ENCODE data around the gene RASSF4. TPM values are rescaled to one million over a fixed set of nuclear protein-coding genes. Genes with fewer than 3 reads are reported as not detected.
A peak's percentile ranks its signal among the peaks of the same experiment; 100 is the strongest.

The RASSF4 gene
- total and polyA plus RNA-seq, 4 experiments from 2014 or later = 0.08 to 1.8 (median 0.92) TPM

DNA sequence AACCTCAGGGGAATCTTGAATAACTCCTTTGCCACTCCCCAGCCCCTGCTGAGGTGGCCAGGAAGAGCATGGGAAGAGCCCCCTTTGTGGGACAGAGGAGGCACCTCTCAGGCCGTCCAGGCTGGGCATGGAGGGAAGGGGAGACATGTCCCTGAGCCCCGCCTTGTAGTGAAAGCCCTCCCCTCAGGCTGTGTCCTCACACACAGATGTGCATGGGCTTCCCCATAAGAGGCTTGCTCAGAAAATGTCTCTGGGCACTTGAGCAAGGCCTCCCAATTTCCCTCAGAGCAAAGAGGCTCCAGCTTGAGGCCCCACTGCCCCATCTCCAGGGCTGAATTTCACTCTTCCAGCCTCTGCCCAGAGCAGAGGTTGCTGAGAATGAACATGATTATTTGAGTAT is 44.7 kb upstream of the RASSF4 start:
- Mint-ChIP-seq H3K27ac (no peak overlapping the region), H3K36me3 (no peaks in the 10 kb centered on the region), H3K27me3 (peaks cover 3 to 4% of the 10 kb centered on the region in 2 donors), H3K4me1 (peaks cover 7 to 17% (median 13%) of the 10 kb centered on the region in 4 donors), H3K9me3 (no peaks in the 10 kb centered on the region), H3K4me3 (no peak overlapping the region)
- intact Hi-C loops (cut with micrococcal nuclease) = no loop called here
- POLR2A ChIA-PET (ENCODE audit: partially characterized antibody) = no interaction called here
- Histone ChIP-seq H3K27me3 (ENCODE audit: insufficient read depth, low read length) (no peaks in the 10 kb centered on the region), H3K36me3 (ENCODE audit: insufficient read depth, low read length) (no peaks in the 10 kb centered on the region), H3K4me3 (ENCODE audit: low read length in 2 of 2) (no peak overlapping the region), H3K4me1 (ENCODE audit: insufficient read depth, low read length) (peaks cover 15% of the 10 kb centered on the region), H3K9me3 (ENCODE audit: control insufficient read depth in 1 of 2, low read length in 2 of 2) (no peaks in the 10 kb centered on the region), H3K27ac (ENCODE audit: low read depth, low read length) (no peak overlapping the region)
- no peak for DNase-seq
- CTCF ChIA-PET (ENCODE audit: partially characterized antibody) = interaction anchor here (1.7 kb wide), 1 partner anchor 18 kb away, joined by 4 read pairs; no protein-coding TSS in a partner anchor

DNA sequence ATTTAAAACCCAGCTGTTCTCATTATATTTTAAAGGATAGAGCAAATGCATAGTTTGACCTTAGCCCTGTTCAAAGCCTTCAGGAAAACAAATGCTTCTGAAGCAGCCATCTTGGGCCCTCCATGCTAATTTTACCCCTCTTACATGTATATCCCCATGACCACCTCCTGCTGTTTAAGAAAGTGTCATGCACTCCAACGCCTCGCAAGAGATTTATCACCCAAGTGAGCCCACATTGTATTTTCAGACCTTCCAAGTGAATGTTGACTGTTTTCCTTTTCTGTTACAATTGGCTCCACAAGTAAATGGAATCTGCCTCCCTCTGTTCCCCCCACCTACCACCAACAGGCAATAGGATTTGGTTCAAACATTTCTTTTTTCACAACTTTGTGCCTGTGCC is 43.2 kb upstream of the RASSF4 start:
- intact Hi-C loops (cut with micrococcal nuclease) = no loop called here
- H3K9me3 ChIP-seq (ENCODE audit: control insufficient read depth in 1 of 2, low read length in 2 of 2) = no peaks in the 10 kb centered on the region
- peak overlapping the region in 1 of 7 donors; percentile 10 for H3K27ac Mint-ChIP-seq
- peaks cover 15% of the 10 kb centered on the region for H3K4me1 ChIP-seq (ENCODE audit: insufficient read depth, low read length)
- no peak for DNase-seq
- H3K36me3 ChIP-seq (ENCODE audit: insufficient read depth, low read length) = no peaks in the 10 kb centered on the region
- ChIA-PET CTCF (ENCODE audit: partially characterized antibody) (interaction anchor here (1.7 kb wide), 1 partner anchor 16 kb away, joined by 4 read pairs; no protein-coding TSS in a partner anchor), POLR2A (ENCODE audit: partially characterized antibody) (no interaction called here)
- no peaks in the 10 kb centered on the region for H3K36me3 Mint-ChIP-seq
- H3K27ac ChIP-seq (ENCODE audit: low read depth, low read length) = no peak overlapping the region
- peaks cover 3 to 4% of the 10 kb centered on the region in 2 donors for H3K27me3 Mint-ChIP-seq
- no peak overlapping the region for H3K4me3 Mint-ChIP-seq
- H3K4me3 ChIP-seq (ENCODE audit: low read length in 2 of 2) = no peak overlapping the region
- no peaks in the 10 kb centered on the region for H3K9me3 Mint-ChIP-seq
- H3K27me3 ChIP-seq (ENCODE audit: insufficient read depth, low read length) = no peaks in the 10 kb centered on the region
- peaks cover 7 to 17% (median 13%) of the 10 kb centered on the region in 4 donors for H3K4me1 Mint-ChIP-seq

DNA sequence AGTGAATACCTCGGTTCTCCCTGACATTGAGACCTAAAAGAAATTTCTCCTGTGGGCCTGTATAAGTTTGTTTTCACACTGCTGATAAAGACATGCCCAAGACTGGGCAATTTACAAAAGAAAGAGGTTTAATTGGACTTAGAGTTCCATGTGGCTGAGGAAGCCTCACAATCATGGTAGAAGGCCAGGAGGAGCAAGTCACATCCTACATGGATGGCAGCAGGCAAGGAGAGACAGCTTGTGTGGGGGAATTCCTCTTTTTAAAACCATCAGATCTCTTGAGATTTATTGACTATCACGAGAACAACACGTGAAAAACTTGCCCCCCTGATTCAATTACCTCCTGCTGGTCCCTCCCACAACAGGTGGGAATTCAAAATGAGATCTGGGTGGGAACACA is 41.8 kb upstream of the RASSF4 start:
- Histone ChIP-seq H3K4me1 (ENCODE audit: insufficient read depth, low read length) (peaks cover 15% of the 10 kb centered on the region), H3K27ac (ENCODE audit: low read depth, low read length) (no peak overlapping the region), H3K36me3 (ENCODE audit: insufficient read depth, low read length) (no peaks in the 10 kb centered on the region), H3K9me3 (ENCODE audit: control insufficient read depth in 1 of 2, low read length in 2 of 2) (no peaks in the 10 kb centered on the region), H3K27me3 (ENCODE audit: insufficient read depth, low read length) (no peaks in the 10 kb centered on the region), H3K4me3 (ENCODE audit: low read length in 2 of 2) (no peak overlapping the region)
- ChIA-PET POLR2A (ENCODE audit: partially characterized antibody) (no interaction called here), CTCF (ENCODE audit: partially characterized antibody) (interaction anchor here (1.0 kb wide), 1 partner anchor 8 kb away, joined by 3 read pairs; no protein-coding TSS in a partner anchor)
- H3K36me3 Mint-ChIP-seq = no peaks in the 10 kb centered on the region
- H3K27ac Mint-ChIP-seq = no peak overlapping the region
- intact Hi-C loops (cut with micrococcal nuclease) = no loop called here
- H3K4me3 Mint-ChIP-seq = no peak overlapping the region
- no peaks in the 10 kb centered on the region for H3K9me3 Mint-ChIP-seq
- no peak for DNase-seq
- H3K4me1 Mint-ChIP-seq = peaks cover 7 to 16% (median 13%) of the 10 kb centered on the region in 4 donors
- peaks cover 3 to 4% of the 10 kb centered on the region in 2 donors for H3K27me3 Mint-ChIP-seq

DNA sequence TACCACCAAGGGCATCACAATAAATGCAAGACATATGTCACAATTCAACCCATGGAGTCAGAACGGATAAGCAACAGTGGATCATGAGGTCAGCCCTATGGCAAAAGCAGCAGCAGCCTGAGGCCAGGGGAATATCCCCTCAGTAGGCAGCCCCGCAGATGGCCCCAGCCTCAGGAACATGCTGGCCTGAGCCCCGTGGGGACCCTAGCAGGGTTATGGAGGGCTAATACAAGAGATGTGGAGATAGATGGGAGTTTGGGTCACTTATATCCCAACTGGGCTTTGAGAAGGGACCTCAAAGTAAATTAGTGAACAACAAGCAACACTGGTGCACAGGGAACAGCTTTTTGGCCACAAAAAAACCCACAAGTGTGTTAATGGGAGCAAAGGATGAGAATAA is 39.4 kb upstream of the RASSF4 start:
- Histone ChIP-seq H3K27me3 (ENCODE audit: insufficient read depth, low read length) (no peaks in the 10 kb centered on the region), H3K4me3 (ENCODE audit: low read length in 2 of 2) (no peak overlapping the region), H3K4me1 (ENCODE audit: insufficient read depth, low read length) (no peaks in the 10 kb centered on the region), H3K9me3 (ENCODE audit: control insufficient read depth in 1 of 2, low read length in 2 of 2) (no peaks in the 10 kb centered on the region), H3K36me3 (ENCODE audit: insufficient read depth, low read length) (no peaks in the 10 kb centered on the region), H3K27ac (ENCODE audit: low read depth, low read length) (no peak overlapping the region)
- DNase-seq = no peak
- no peaks in the 10 kb centered on the region for H3K9me3 Mint-ChIP-seq
- no peak overlapping the region for H3K27ac Mint-ChIP-seq
- peaks cover 3 to 4% of the 10 kb centered on the region in 2 donors for H3K27me3 Mint-ChIP-seq
- ChIA-PET POLR2A (ENCODE audit: partially characterized antibody) (no interaction called here), CTCF (ENCODE audit: partially characterized antibody) (no interaction called here)
- H3K4me3 Mint-ChIP-seq = no peak overlapping the region
- H3K36me3 Mint-ChIP-seq = no peaks in the 10 kb centered on the region
- intact Hi-C loops (cut with micrococcal nuclease) = no loop called here
- no peaks in the 10 kb centered on the region for H3K4me1 Mint-ChIP-seq

DNA sequence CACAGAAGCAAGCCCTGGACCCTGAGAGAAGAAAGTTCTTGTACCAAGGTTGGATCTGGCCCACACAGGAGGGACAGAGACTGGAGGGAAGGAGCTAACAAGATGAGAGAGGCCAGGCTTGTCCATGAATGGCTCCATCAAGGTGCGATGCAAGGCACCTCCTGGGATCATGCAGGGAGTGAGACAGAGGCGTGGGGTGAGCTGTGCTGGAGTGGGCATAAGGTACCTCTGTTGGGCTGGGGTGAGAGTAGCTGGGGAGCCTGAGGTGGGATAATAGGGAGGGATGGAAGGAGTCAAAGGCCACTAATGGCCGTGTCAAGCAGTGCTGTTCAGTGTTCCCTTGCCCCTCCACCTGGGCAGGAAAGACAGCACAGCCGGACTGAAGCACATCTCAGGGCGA is 38.5 kb upstream of the RASSF4 start:
- H3K4me1 ChIP-seq (ENCODE audit: insufficient read depth, low read length) = no peaks in the 10 kb centered on the region
- ChIA-PET CTCF (ENCODE audit: partially characterized antibody) (interaction anchor here (1.3 kb wide), 1 partner anchor 12 kb away, joined by 6 read pairs; no protein-coding TSS in a partner anchor), POLR2A (ENCODE audit: partially characterized antibody) (no interaction called here)
- intact Hi-C loops (cut with micrococcal nuclease) = no loop called here
- H3K4me3 ChIP-seq (ENCODE audit: low read length in 2 of 2) = no peak overlapping the region
- no peaks in the 10 kb centered on the region for H3K9me3 Mint-ChIP-seq
- no peak overlapping the region for H3K27ac Mint-ChIP-seq
- H3K4me1 Mint-ChIP-seq = no peaks in the 10 kb centered on the region
- H3K27me3 Mint-ChIP-seq = peaks cover 3 to 4% of the 10 kb centered on the region in 2 donors
- no peaks in the 10 kb centered on the region for H3K36me3 Mint-ChIP-seq
- no peaks in the 10 kb centered on the region for H3K9me3 ChIP-seq (ENCODE audit: control insufficient read depth in 1 of 2, low read length in 2 of 2)
- H3K36me3 ChIP-seq (ENCODE audit: insufficient read depth, low read length) = no peaks in the 10 kb centered on the region
- no peak for DNase-seq
- H3K27me3 ChIP-seq (ENCODE audit: insufficient read depth, low read length) = no peaks in the 10 kb centered on the region
- no peak overlapping the region for H3K27ac ChIP-seq (ENCODE audit: low read depth, low read length)
- H3K4me3 Mint-ChIP-seq = no peak overlapping the region

DNA sequence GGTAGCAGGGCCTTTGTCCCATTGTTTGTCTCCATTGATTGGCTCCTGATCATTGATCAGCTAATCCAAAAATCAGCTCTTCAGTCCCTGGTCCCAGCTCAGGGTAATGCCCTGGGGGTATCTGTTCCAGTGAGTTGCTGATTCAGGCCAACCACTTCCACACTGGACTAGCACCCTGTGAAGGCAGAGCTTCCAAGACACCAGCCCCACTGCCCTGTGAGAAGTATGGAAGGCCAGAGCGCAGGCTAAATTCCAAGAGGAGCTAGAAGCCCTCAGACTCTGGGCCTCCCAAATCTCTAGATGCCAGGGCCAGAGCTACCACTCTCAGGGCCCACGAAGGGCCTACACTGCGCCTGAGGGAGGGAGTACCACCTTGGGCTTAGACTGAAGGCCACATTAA is 38.1 kb upstream of the RASSF4 start:
- H3K4me1 Mint-ChIP-seq = no peaks in the 10 kb centered on the region
- intact Hi-C loops (cut with micrococcal nuclease) = no loop called here
- no peak overlapping the region for H3K4me3 Mint-ChIP-seq
- no peaks in the 10 kb centered on the region for H3K9me3 Mint-ChIP-seq
- no peaks in the 10 kb centered on the region for H3K36me3 Mint-ChIP-seq
- Histone ChIP-seq H3K27ac (ENCODE audit: low read depth, low read length) (no peak overlapping the region), H3K9me3 (ENCODE audit: control insufficient read depth in 1 of 2, low read length in 2 of 2) (no peaks in the 10 kb centered on the region), H3K4me1 (ENCODE audit: insufficient read depth, low read length) (no peaks in the 10 kb centered on the region), H3K27me3 (ENCODE audit: insufficient read depth, low read length) (no peaks in the 10 kb centered on the region), H3K36me3 (ENCODE audit: insufficient read depth, low read length) (no peaks in the 10 kb centered on the region), H3K4me3 (ENCODE audit: low read length in 2 of 2) (no peak overlapping the region)
- DNase-seq = no peak
- H3K27me3 Mint-ChIP-seq = peaks cover 3% of the 10 kb centered on the region in 2 donors
- H3K27ac Mint-ChIP-seq = no peak overlapping the region
- POLR2A ChIA-PET (ENCODE audit: partially characterized antibody) = no interaction called here
- CTCF ChIA-PET (ENCODE audit: partially characterized antibody) = interaction anchor here (1.3 kb wide), 1 partner anchor 11 kb away, joined by 6 read pairs; no protein-coding TSS in a partner anchor

DNA sequence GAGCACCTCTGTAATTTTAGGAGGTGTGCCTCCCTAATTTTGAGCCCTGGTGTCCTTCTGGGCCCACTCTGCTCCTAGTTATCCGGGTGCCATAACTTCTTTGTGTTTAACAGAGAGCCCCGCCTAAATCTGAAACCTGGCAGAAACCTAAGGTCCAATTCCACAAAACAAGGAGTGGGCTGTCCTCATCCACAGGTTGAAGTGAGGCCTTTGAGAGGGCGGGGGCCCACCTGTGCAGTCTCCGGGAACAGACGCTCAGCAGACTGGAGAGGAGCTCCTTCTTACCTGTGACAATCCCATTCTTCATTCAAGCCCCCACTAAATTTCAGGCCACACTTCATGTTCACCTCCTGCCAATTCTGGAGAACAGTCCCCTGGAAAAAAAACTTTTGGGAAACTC is 37.6 kb upstream of the RASSF4 start:
- Mint-ChIP-seq H3K27ac (no peak overlapping the region), H3K9me3 (no peaks in the 10 kb centered on the region), H3K4me3 (no peak overlapping the region), H3K27me3 (peaks cover 2 to 3% of the 10 kb centered on the region in 2 donors), H3K36me3 (no peaks in the 10 kb centered on the region), H3K4me1 (no peaks in the 10 kb centered on the region)
- H3K9me3 ChIP-seq (ENCODE audit: control insufficient read depth in 1 of 2, low read length in 2 of 2) = no peaks in the 10 kb centered on the region
- no peak for DNase-seq
- H3K27ac ChIP-seq (ENCODE audit: low read depth, low read length) = no peak overlapping the region
- ChIA-PET POLR2A (ENCODE audit: partially characterized antibody) (no interaction called here), CTCF (ENCODE audit: partially characterized antibody) (interaction anchor here (1.3 kb wide), 1 partner anchor 11 kb away, joined by 6 read pairs; no protein-coding TSS in a partner anchor)
- H3K36me3 ChIP-seq (ENCODE audit: insufficient read depth, low read length) = no peaks in the 10 kb centered on the region
- no peaks in the 10 kb centered on the region for H3K27me3 ChIP-seq (ENCODE audit: insufficient read depth, low read length)
- H3K4me3 ChIP-seq (ENCODE audit: low read length in 2 of 2) = no peak overlapping the region
- no peaks in the 10 kb centered on the region for H3K4me1 ChIP-seq (ENCODE audit: insufficient read depth, low read length)
- intact Hi-C loops (cut with micrococcal nuclease) = no loop called here

All from CD4-positive, alpha-beta memory T cell (primary cell).